ENCODE measurements around the gene HM13. TPM values are rescaled to one million over a fixed set of nuclear protein-coding genes. Genes with fewer than 3 reads are reported as not detected.

The HM13 gene
- total and polyA plus RNA-seq, 7 donors = 34.8 to 304 (median 62.5) TPM

DNA sequence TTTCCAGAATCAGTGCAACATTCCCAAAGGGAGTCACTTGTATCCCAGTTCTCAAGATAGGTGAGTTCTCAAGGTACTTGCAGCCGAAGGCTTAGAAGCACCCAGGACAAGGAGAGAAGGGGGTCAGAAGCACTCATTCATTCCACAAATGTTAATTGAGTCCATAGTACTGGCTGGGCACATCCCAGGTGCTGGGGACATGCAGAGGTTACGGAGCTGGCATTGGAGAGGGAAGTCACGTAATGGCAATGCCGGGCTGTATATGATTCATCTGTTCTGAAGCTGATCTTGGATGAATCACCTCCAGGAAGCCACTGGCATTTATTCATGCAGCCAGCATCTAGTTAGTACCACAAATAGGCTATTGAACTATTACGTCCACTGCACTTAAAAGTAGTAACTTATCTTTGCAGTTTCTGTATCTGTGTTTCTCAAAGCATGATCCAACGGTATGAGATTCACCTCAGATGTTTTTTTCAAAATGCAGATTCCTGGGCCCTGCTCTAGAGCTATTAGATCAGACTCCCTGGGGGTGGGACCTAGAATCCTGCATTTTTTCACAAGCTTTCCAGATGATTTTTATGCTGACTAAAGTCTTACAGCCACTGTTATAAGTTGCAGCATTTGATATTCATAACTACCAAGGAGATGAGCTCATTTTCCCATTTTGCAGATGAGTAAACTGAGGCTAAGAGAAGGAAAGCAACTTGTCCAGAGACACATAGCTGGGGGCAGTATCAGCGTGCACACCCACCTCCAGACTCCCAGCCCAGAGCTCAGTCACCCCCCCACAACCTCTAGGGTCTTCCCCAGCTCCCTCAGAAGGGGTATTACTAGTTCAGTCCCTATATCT is 46.7 kb downstream of the HM13 start:
- H3K9me3 ChIP-seq = no peaks in the 10 kb centered on the region
- intact Hi-C loops (cut with DNase I) = loop anchor here (1.0 kb wide), 1 partner anchor 52 kb away; no protein-coding TSS in a partner anchor
- no peak for DNase-seq
- H3K27ac ChIP-seq = peak overlapping the region; percentile 7 to 77 (median 40)
- WGBS, 2 donors = 63 to 78% methylated on average over 7 of the region's 7 CpGs
- no peaks in the 10 kb centered on the region for H3K27me3 ChIP-seq
- peaks cover 0 to 17% (median 8%) of the 10 kb centered on the region in 4 donors for H3K4me1 ChIP-seq
- H3K36me3 ChIP-seq = peaks cover 6 to 68% (median 31%) of the 10 kb centered on the region in 4 donors
- H3K4me3 ChIP-seq = no peak overlapping the region
- TF ChIP-seq, protein P1, sequence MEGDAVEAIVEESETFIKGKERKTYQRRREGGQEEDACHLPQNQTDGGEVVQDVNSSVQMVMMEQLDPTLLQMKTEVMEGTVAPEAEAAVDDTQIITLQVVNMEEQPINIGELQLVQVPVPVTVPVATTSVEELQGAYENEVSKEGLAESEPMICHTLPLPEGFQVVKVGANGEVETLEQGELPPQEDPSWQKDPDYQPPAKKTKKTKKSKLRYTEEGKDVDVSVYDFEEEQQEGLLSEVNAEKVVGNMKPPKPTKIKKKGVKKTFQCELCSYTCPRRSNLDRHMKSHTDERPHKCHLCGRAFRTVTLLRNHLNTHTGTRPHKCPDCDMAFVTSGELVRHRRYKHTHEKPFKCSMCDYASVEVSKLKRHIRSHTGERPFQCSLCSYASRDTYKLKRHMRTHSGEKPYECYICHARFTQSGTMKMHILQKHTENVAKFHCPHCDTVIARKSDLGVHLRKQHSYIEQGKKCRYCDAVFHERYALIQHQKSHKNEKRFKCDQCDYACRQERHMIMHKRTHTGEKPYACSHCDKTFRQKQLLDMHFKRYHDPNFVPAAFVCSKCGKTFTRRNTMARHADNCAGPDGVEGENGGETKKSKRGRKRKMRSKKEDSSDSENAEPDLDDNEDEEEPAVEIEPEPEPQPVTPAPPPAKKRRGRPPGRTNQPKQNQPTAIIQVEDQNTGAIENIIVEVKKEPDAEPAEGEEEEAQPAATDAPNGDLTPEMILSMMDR (IDR thresholded peaks at IDR 0.05) = no peak
- no peak for TF ChIP-seq POLR2AphosphoS5 (IDR thresholded peaks at IDR 0.05)
- no peak for TF ChIP-seq EP300 (IDR thresholded peaks at IDR 0.05)
- TF ChIP-seq POLR2A (IDR thresholded peaks at IDR 0.05) = no peak

DNA sequence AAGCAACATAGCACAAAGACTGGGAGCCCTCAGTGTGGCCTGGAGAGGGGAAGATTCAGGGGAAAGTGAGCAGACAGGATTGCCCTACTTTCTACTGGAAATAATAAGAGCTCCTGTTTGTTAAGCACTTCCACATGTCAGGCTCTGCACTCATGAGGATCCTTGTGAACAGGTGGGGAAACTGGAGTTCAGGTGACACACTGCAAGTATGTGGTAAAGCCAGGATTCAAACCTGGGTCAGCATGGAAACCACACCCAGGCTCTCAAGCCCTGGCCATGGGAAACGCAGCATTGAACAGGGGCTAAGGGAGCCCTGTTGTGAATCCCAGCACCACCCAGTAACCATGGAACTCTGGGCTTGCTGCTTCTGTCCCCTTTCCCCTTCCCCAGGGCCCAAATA is 48.0 kb downstream of the HM13 start:
- TF ChIP-seq POLR2AphosphoS5 (IDR thresholded peaks at IDR 0.05) = no peak
- no peak for TF ChIP-seq EP300 (IDR thresholded peaks at IDR 0.05)
- TF ChIP-seq, protein P1 (IDR thresholded peaks at IDR 0.05) = no peak
- TF ChIP-seq POLR2A (IDR thresholded peaks at IDR 0.05) = no peak
- no peaks in the 10 kb centered on the region for H3K27me3 ChIP-seq
- H3K36me3 ChIP-seq = peaks cover 6 to 75% (median 30%) of the 10 kb centered on the region in 4 donors
- intact Hi-C loops (cut with DNase I) = no loop called here
- no peak overlapping the region for H3K4me3 ChIP-seq
- no peak for DNase-seq
- H3K4me1 ChIP-seq = peaks cover 0 to 17% (median 8%) of the 10 kb centered on the region in 4 donors
- H3K27ac ChIP-seq = no peak overlapping the region
- 58 to 69% methylated on average over 1 of the region's 1 CpG for WGBS, 2 donors
- no peaks in the 10 kb centered on the region for H3K9me3 ChIP-seq

DNA sequence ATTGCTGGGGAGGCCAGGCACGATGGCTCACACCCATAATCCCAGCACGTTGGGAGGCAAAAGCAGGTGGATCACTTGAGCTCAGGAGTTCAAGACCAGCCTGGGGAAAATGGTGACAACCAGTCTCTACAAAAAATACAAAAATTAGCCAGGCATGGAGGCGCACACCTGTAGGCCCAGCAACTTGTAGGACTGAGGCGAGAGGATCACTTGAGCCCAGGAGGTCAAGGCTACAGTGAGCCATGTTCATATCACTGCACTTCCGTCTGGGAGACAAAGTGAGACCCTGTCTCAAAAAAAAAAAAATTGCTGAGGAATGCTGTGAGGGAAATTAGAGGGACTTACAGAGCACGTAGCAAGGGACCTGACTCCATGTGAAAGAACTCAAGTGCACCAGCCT is 50.0 kb downstream of the HM13 start:
- TF ChIP-seq POLR2AphosphoS5 (IDR thresholded peaks at IDR 0.05) (no peak), POLR2A (IDR thresholded peaks at IDR 0.05) (no peak), EP300 (IDR thresholded peaks at IDR 0.05) (no peak)
- TF ChIP-seq, protein P1 (IDR thresholded peaks at IDR 0.05) = no peak
- Histone ChIP-seq H3K4me3 (no peak overlapping the region), H3K9me3 (no peaks in the 10 kb centered on the region), H3K36me3 (peaks cover 6 to 83% (median 28%) of the 10 kb centered on the region in 4 donors), H3K27me3 (no peaks in the 10 kb centered on the region), H3K27ac (no peak overlapping the region), H3K4me1 (peaks cover 0 to 17% (median 8%) of the 10 kb centered on the region in 4 donors)
- no peak for DNase-seq
- 80 to 92% methylated on average over 6 of the region's 6 CpGs for WGBS, 2 donors
- intact Hi-C loops (cut with DNase I) = no loop called here

DNA sequence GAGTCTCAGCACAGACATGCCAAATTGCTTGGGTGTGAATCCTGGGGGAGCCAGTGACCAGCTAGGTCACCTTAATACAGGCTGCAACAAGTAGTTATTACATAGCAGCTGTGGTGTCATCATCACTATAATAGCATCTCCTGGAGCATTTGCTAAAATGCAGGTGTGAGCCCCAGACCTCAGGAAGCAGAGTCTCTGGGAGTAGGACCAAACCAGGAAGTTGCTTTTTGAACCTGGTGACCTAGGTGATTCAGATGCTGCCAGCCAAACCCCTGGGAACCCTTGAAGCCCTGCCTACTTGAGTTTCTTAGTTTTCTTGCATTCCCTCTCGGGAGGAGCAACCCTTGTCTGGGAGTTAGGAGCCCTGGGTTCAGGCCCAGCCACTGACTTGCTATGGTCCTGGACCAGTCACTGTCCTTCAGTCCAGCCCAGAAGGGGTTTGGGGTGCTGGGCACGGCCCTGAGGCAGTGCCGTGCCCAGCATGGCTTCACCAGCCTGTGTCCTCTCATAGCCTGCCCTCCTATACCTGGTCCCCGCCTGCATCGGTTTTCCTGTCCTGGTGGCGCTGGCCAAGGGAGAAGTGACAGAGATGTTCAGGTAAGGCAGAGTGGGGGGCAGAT is 51.6 kb downstream of the HM13 start:
- Histone ChIP-seq H3K27me3 (no peaks in the 10 kb centered on the region), H3K9me3 (no peaks in the 10 kb centered on the region), H3K4me3 (no peak overlapping the region), H3K4me1 (peaks cover 0 to 21% (median 5%) of the 10 kb centered on the region in 4 donors), H3K27ac (no peak overlapping the region), H3K36me3 (peaks cover 6 to 75% (median 23%) of the 10 kb centered on the region in 4 donors)
- DNase-seq = no peak
- WGBS, 2 donors = 70 to 90% methylated on average over 6 of the region's 6 CpGs
- intact Hi-C loops (cut with DNase I) = no loop called here
- TF ChIP-seq POLR2AphosphoS5 (IDR thresholded peaks at IDR 0.05) = no peak
- TF ChIP-seq, protein P1 (IDR thresholded peaks at IDR 0.05) = no peak
- TF ChIP-seq EP300 (IDR thresholded peaks at IDR 0.05) = no peak
- TF ChIP-seq POLR2A (IDR thresholded peaks at IDR 0.05) = no peak
